WTC11 (cell line): ENCODE data around the gene PTPRO.

Experiments
- NFYB ChIP-seq: sonication (generic); formaldehyde crosslinking; conservative IDR thresholded peaks from 2 replicates; pipeline ENCODE4 v1.8.0; 2022; ENCODE audit warnings: low read depth, missing genetic modification reagents
- RELA ChIP-seq: sonication (generic); formaldehyde crosslinking; IDR thresholded peaks from 2 replicates; pipeline ENCODE4 v1.8.1; 2022; ENCODE audit warnings: missing genetic modification reagents, mild to moderate bottlenecking, borderline replicate concordance
- TEAD4 ChIP-seq: sonication (generic); formaldehyde crosslinking; IDR thresholded peaks from 2 replicates; pipeline ENCODE4 v1.8.0; 2022; ENCODE audit warnings: mild to moderate bottlenecking, missing genetic modification reagents
- TF ChIP-seq, protein P1 (sequence below): sonication (generic); formaldehyde crosslinking; IDR thresholded peaks from 2 replicates; pipeline ENCODE4 v1.8.0; 2022; ENCODE audit warnings: missing genetic modification reagents

- TF ChIP-seq NFYB (CRISPR knock-in tag), result no peak
- TF ChIP-seq, protein P1, sequence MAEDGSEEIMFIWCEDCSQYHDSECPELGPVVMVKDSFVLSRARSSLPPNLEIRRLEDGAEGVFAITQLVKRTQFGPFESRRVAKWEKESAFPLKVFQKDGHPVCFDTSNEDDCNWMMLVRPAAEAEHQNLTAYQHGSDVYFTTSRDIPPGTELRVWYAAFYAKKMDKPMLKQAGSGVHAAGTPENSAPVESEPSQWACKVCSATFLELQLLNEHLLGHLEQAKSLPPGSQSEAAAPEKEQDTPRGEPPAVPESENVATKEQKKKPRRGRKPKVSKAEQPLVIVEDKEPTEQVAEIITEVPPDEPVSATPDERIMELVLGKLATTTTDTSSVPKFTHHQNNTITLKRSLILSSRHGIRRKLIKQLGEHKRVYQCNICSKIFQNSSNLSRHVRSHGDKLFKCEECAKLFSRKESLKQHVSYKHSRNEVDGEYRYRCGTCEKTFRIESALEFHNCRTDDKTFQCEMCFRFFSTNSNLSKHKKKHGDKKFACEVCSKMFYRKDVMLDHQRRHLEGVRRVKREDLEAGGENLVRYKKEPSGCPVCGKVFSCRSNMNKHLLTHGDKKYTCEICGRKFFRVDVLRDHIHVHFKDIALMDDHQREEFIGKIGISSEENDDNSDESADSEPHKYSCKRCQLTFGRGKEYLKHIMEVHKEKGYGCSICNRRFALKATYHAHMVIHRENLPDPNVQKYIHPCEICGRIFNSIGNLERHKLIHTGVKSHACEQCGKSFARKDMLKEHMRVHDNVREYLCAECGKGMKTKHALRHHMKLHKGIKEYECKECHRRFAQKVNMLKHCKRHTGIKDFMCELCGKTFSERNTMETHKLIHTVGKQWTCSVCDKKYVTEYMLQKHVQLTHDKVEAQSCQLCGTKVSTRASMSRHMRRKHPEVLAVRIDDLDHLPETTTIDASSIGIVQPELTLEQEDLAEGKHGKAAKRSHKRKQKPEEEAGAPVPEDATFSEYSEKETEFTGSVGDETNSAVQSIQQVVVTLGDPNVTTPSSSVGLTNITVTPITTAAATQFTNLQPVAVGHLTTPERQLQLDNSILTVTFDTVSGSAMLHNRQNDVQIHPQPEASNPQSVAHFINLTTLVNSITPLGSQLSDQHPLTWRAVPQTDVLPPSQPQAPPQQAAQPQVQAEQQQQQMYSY (CRISPR knock-in tag), result no peak
- TF ChIP-seq RELA (CRISPR knock-in tag), result no peak
- no peak for TF ChIP-seq TEAD4 (CRISPR knock-in tag)
Measured at GRCh38 chr12:15486859-15487258, 164.6 kb downstream of the PTPRO start.
